Trophoblast cell (in vitro differentiated cells and primary cell): ENCODE data around the gene BACE2.

Experiments
- DNase-seq, 2 donors: peaks; one replicate each; pipeline ENCODE4 v3.0.0-alpha.2; 2016
- H2AFZ ChIP-seq: 2 replicates; pipeline ENCODE4 v1.6.1; 2013; ENCODE audit warnings: low read length, moderate library complexity, mild to moderate bottlenecking; ENCODE audit not compliant: insufficient read depth, poor library complexity
- H2AK5ac ChIP-seq: 2 replicates; pipeline ENCODE4 v1.6.1; 2013; ENCODE audit warnings: mild to moderate bottlenecking, low read length
- H2BK120ac ChIP-seq: 2 replicates; pipeline ENCODE4 v1.6.1; 2013; ENCODE audit warnings: low read length, mild to moderate bottlenecking, moderate library complexity; ENCODE audit not compliant: insufficient read depth, poor library complexity
- H2BK12ac ChIP-seq: 2 replicates; pipeline ENCODE4 v1.6.1; 2013; ENCODE audit warnings: mild to moderate bottlenecking, low read length, moderate library complexity
- H2BK5ac ChIP-seq: 2 replicates; pipeline ENCODE4 v1.6.1; 2013; ENCODE audit warnings: low read length, low read depth, moderate library complexity, mild to moderate bottlenecking; ENCODE audit not compliant: poor library complexity
- H3K14ac ChIP-seq: 2 replicates; pipeline ENCODE4 v1.6.1; 2013; ENCODE audit warnings: mild to moderate bottlenecking, low read length
- H3K18ac ChIP-seq: 2 replicates; pipeline ENCODE4 v1.6.1; 2013; ENCODE audit warnings: mild to moderate bottlenecking, low read length
- H3K23ac ChIP-seq: 2 replicates; pipeline ENCODE4 v1.6.1; 2013; ENCODE audit warnings: low read length
- H3K27ac ChIP-seq: 2 replicates; pipeline ENCODE4 v1.5.1; 2013; ENCODE audit warnings: low read depth, mild to moderate bottlenecking, inconsistent platforms, low read length, moderate library complexity
- H3K27me3 ChIP-seq: 2 replicates; pipeline ENCODE4 v1.6.1; 2013; ENCODE audit warnings: inconsistent platforms, mild to moderate bottlenecking, low read length, moderate library complexity; ENCODE audit not compliant: insufficient read depth
- H3K36me3 ChIP-seq, 2 experiments: 1 replicate in 1 of 2; 2 replicates in 1 of 2; pipeline ENCODE4 v1.6.1; 2013; ENCODE audit warnings: low read length in 2 of 2, mild to moderate bottlenecking in 2 of 2, moderate library complexity in 1 of 2; ENCODE audit not compliant: insufficient read depth in 2 of 2, control insufficient read depth in 1 of 2
- H3K4ac ChIP-seq: 2 replicates; pipeline ENCODE4 v1.6.1; 2013; ENCODE audit warnings: low read depth, mild to moderate bottlenecking, low read length, moderate library complexity
- H3K4me1 ChIP-seq, 2 experiments: 1 replicate in 1 of 2; 2 replicates in 1 of 2; pipeline ENCODE4 v1.6.1; 2013; ENCODE audit warnings: low read length in 2 of 2, mild to moderate bottlenecking in 2 of 2, moderate library complexity in 1 of 2; ENCODE audit not compliant: insufficient read depth in 2 of 2, control insufficient read depth in 1 of 2
- H3K4me2 ChIP-seq: 2 replicates; pipeline ENCODE4 v1.6.1; 2013; ENCODE audit warnings: inconsistent platforms, mild to moderate bottlenecking, low read length, moderate library complexity
- H3K4me3 ChIP-seq: 2 replicates; pipeline ENCODE4 v1.5.1; 2013; ENCODE audit warnings: mild to moderate bottlenecking, low read depth, low read length, inconsistent platforms
- H3K79me1 ChIP-seq: one replicate; pipeline ENCODE4 v1.6.1; 2013; ENCODE audit warnings: low read length
- H3K79me2 ChIP-seq: 2 replicates; pipeline ENCODE4 v1.6.1; 2013; ENCODE audit warnings: low read length, mild to moderate bottlenecking; ENCODE audit not compliant: control insufficient read depth, insufficient read depth, poor library complexity
- H3K9ac ChIP-seq: 2 replicates; pipeline ENCODE4 v1.6.1; 2013; ENCODE audit warnings: mild to moderate bottlenecking, low read length
- H3K9me3 ChIP-seq: 2 replicates; pipeline ENCODE4 v1.6.1; 2013; ENCODE audit warnings: low read depth, mild to moderate bottlenecking, control low read depth, inconsistent platforms, low read length; ENCODE audit not compliant: insufficient read depth
- H4K12ac ChIP-seq: 2 replicates; pipeline ENCODE4 v1.6.1; 2013; ENCODE audit warnings: low read depth, mild to moderate bottlenecking, low read length, moderate library complexity
- H4K8ac ChIP-seq: 2 replicates; pipeline ENCODE4 v1.6.1; 2013; ENCODE audit warnings: low read depth, mild to moderate bottlenecking, low read length, moderate library complexity
- H4K91ac ChIP-seq: one replicate; pipeline ENCODE4 v1.6.1; 2013; ENCODE audit warnings: low read depth, mild to moderate bottlenecking, low read length, moderate library complexity
- WGBS: extraction: QIAGEN DNeasy Blood & Tissue Kit; methylation state at CpG from one replicate; pipeline ENCODE4 v1.1.7; 2013; ENCODE audit warnings: missing lambda C conversion rate; ENCODE audit not compliant: insufficient read length, insufficient coverage; ENCODE audit errors: extremely low coverage; 5-methylcytosine and 5-hydroxymethylcytosine counted together

Gene BACE2

GRCh38 chr21:41245509-41246135, 77.7 kb downstream of the BACE2 start:
- Histone ChIP-seq H2AFZ (no peak overlapping the region), H3K4me2 (no peak overlapping the region), H3K4me3 (no peak overlapping the region), H3K4me1 (no peaks in the 10 kb centered on the region), H2BK12ac (no peak overlapping the region), H3K9ac (no peak overlapping the region), H3K79me2 (no peaks in the 10 kb centered on the region), H4K12ac (no peak overlapping the region), H3K23ac (no peak overlapping the region), H3K14ac (no peak overlapping the region), H2AK5ac (no peak overlapping the region), H2BK5ac (no peak overlapping the region), H3K27ac (no peak overlapping the region), H4K8ac (no peak overlapping the region), H3K18ac (no peak overlapping the region), H3K27me3 (no peaks in the 10 kb centered on the region), H3K36me3 (no peaks in the 10 kb centered on the region), H3K9me3 (peaks cover 2% of the 10 kb centered on the region), H2BK120ac (no peak overlapping the region), H3K79me1 (no peaks in the 10 kb centered on the region), H4K91ac (no peak overlapping the region), H3K4ac (no peak overlapping the region)
- WGBS: no CpG with 5 or more reads among the region's 20 CpGs
- no peak for DNase-seq

- H2AK5ac ChIP-seq: no peak overlapping the region
- H2BK12ac ChIP-seq: no peak overlapping the region
- no peaks in the 10 kb centered on the region for H3K4me1 ChIP-seq
- no peaks in the 10 kb centered on the region for H3K79me1 ChIP-seq
- no peak overlapping the region for H3K4ac ChIP-seq
- H3K27me3 ChIP-seq: no peaks in the 10 kb centered on the region
- H3K9me3 ChIP-seq: peaks cover 2% of the 10 kb centered on the region
- H2BK5ac ChIP-seq: no peak overlapping the region
- no peak overlapping the region for H2BK120ac ChIP-seq
- H2AFZ ChIP-seq: no peak overlapping the region
- no peak overlapping the region for H3K18ac ChIP-seq
- H3K36me3 ChIP-seq: no peaks in the 10 kb centered on the region
- H3K9ac ChIP-seq: no peak overlapping the region
- H3K23ac ChIP-seq: no peak overlapping the region
- H3K27ac ChIP-seq: no peak overlapping the region
- no peak overlapping the region for H4K91ac ChIP-seq
- no CpG with 5 or more reads among the region's 13 CpGs for WGBS
- H3K79me2 ChIP-seq: no peaks in the 10 kb centered on the region
- H4K12ac ChIP-seq: no peak overlapping the region
- no peak overlapping the region for H3K14ac ChIP-seq
- H4K8ac ChIP-seq: no peak overlapping the region
- DNase-seq: no peak
- no peak overlapping the region for H3K4me3 ChIP-seq
- no peak overlapping the region for H3K4me2 ChIP-seq
These were observed 78.8 kb downstream of the BACE2 start for GRCh38 chr21:41246808-41247207.

- no peak for DNase-seq
- Histone ChIP-seq H3K79me2 (no peaks in the 10 kb centered on the region), H3K27me3 (no peaks in the 10 kb centered on the region), H3K14ac (no peak overlapping the region), H3K23ac (no peak overlapping the region), H3K9me3 (peaks cover 2% of the 10 kb centered on the region), H4K12ac (no peak overlapping the region), H2AK5ac (no peak overlapping the region), H3K4ac (no peak overlapping the region), H3K4me2 (no peak overlapping the region), H3K9ac (no peak overlapping the region), H4K8ac (no peak overlapping the region), H2BK120ac (no peak overlapping the region), H3K4me1 (no peaks in the 10 kb centered on the region), H2AFZ (no peak overlapping the region), H3K79me1 (no peaks in the 10 kb centered on the region), H2BK5ac (no peak overlapping the region), H3K27ac (no peak overlapping the region), H4K91ac (no peak overlapping the region), H3K18ac (no peak overlapping the region), H3K36me3 (no peaks in the 10 kb centered on the region), H3K4me3 (no peak overlapping the region), H2BK12ac (no peak overlapping the region)
- no CpG with 5 or more reads among the region's 44 CpGs for WGBS
These were observed 79.9 kb downstream of the BACE2 start for GRCh38 chr21:41247561-41248545.

GRCh38 chr21:41249476-41249875, 81.5 kb downstream of the BACE2 start:
- Histone ChIP-seq H3K4ac (no peak overlapping the region), H2AFZ (no peak overlapping the region)

More at GRCh38 chr21:41249476-41249875, 81.5 kb downstream of the BACE2 start:
- H3K79me2 ChIP-seq: no peaks in the 10 kb centered on the region
- H4K91ac ChIP-seq: no peak overlapping the region
- no peak overlapping the region for H2AK5ac ChIP-seq
- no peak overlapping the region for H2BK5ac ChIP-seq
- no peak overlapping the region for H3K23ac ChIP-seq
- H3K9ac ChIP-seq: no peak overlapping the region
- H3K36me3 ChIP-seq: no peaks in the 10 kb centered on the region
- H3K4me2 ChIP-seq: no peak overlapping the region
- no peak overlapping the region for H3K4me3 ChIP-seq
- H3K4me1 ChIP-seq: no peaks in the 10 kb centered on the region
- H3K27me3 ChIP-seq: no peaks in the 10 kb centered on the region
- no peak overlapping the region for H4K8ac ChIP-seq
- H4K12ac ChIP-seq: no peak overlapping the region
- no peaks in the 10 kb centered on the region for H3K79me1 ChIP-seq
- H3K27ac ChIP-seq: no peak overlapping the region
- no peak overlapping the region for H2BK120ac ChIP-seq
- no peak for DNase-seq
- H3K18ac ChIP-seq: no peak overlapping the region
- peaks cover 2% of the 10 kb centered on the region for H3K9me3 ChIP-seq
- H2BK12ac ChIP-seq: no peak overlapping the region
- no peak overlapping the region for H3K14ac ChIP-seq
- WGBS: no CpG with 5 or more reads among the region's 11 CpGs
